Fibroblast of mammary gland (primary cell): Measurements from ENCODE around the gene ANKRD16.

Source experiments
- DNase-seq: peaks from one replicate; pipeline ENCODE4 v3.0.0-alpha.2; 2010; ENCODE audit warnings: low read depth
- H3K4me3 ChIP-seq: 2 replicates; pipeline ENCODE4 v1.5.1; 2011; ENCODE audit warnings: low read depth, mild to moderate bottlenecking, low read length, moderate library complexity; ENCODE audit not compliant: control insufficient read depth
- TF ChIP-seq, protein P1 (sequence below): conservative IDR thresholded peaks from 2 replicates; pipeline ENCODE4 v1.5.1; 2011; ENCODE audit warnings: low read depth, low read length, inconsistent platforms; ENCODE audit not compliant: control insufficient read depth, insufficient read depth

Gene ANKRD16

DNA sequence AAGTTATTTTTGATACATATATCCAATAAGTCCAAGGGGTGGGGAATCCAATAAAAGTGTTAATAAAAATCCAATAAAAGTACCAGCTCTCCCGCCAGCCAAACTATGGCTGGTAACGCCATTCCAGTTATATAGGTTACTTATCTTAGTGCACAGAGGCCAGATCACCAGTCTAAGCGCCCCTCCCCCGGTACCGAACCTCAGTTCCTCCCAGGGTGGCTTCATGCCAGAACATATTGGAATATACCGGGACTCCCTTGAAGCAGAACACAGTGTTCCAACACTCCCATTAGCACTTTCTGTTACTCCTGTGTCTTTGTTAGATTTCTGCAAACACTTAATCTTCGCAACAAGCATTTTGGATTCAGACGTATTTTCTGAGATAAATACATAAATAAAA is 7.8 kb upstream of the ANKRD16 start:
- H3K4me3 ChIP-seq = no peak overlapping the region
- TF ChIP-seq, protein P1, sequence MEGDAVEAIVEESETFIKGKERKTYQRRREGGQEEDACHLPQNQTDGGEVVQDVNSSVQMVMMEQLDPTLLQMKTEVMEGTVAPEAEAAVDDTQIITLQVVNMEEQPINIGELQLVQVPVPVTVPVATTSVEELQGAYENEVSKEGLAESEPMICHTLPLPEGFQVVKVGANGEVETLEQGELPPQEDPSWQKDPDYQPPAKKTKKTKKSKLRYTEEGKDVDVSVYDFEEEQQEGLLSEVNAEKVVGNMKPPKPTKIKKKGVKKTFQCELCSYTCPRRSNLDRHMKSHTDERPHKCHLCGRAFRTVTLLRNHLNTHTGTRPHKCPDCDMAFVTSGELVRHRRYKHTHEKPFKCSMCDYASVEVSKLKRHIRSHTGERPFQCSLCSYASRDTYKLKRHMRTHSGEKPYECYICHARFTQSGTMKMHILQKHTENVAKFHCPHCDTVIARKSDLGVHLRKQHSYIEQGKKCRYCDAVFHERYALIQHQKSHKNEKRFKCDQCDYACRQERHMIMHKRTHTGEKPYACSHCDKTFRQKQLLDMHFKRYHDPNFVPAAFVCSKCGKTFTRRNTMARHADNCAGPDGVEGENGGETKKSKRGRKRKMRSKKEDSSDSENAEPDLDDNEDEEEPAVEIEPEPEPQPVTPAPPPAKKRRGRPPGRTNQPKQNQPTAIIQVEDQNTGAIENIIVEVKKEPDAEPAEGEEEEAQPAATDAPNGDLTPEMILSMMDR = no peak
- no peak for DNase-seq

DNA sequence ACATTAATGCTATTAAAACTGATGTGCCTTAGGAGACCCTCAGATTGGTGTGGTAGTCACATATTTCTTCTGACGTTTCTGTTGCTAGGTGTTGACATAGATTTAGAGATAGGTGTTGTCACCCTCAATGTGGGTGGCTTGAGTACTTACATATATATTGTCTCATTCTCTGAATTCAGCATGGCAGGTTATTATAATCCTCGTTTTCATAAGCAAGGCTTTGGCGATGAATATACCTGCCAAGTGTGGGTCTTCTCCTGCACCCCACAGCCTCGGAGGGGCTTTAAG is 7.3 kb upstream of the ANKRD16 start:
- TF ChIP-seq, protein P1 = no peak
- DNase-seq = no peak
- H3K4me3 ChIP-seq = no peak overlapping the region

DNA sequence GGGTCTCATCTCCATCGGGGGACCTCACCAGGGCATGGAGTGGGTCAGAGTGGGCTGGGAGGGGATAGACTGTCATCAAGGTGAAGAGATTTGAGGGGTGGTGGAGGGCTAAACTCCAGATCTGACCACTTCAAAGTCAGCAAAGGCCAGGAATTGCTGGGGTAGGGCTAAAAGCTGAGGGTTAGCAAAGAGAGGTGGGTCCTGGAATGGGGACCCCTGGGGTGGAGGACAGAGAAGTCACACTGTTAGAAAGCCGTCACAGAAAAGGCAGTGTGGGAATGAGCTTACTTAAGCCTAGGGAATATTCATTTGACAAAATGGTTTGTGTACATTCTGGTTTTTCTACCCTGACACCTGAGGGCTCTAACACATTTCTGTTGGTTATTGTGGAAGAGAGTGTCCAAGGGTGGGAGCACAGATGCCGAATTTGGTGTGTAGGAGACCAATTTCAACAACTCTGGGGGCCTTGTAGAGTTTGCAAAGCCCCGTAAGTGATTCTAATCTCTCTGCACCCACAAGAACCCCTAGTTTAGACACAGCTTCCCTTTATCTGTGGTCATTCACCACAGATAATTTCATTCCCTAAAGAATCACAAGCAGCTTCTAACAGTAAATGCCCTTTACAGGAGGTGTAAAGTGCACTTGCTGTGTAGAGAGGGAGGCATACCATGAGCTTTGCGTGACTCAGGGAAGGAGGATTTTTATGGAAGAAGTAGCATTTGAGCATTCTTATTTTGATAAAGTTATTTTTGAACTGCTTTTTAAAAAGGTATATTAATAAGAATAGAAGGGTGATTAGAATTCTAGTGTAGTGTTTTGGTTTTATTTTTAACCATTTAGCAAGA is 6.7 kb upstream of the ANKRD16 start:
- TF ChIP-seq, protein P1 = no peak
- H3K4me3 ChIP-seq = no peak overlapping the region
- no peak for DNase-seq

DNA sequence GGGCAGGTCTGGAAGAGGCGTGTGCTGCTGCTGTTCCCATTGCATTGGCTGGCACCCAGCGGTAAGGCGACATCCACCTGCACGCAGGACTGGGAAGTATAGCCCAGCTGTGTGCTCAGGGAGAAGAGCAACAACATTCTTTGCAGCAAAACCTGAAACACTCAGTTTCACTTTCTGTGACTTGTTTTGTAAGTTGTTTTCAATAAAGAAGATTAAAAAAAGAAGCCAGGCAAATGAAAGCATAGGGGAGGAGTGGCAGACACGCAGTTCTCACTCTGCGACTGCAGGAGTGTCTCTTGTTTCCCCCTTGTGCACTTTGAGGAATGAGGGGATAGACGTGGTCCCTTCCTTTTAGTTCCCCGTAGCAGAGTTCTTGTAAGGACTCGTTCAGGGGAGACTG is 6.1 kb upstream of the ANKRD16 start:
- no peak for DNase-seq

DNA sequence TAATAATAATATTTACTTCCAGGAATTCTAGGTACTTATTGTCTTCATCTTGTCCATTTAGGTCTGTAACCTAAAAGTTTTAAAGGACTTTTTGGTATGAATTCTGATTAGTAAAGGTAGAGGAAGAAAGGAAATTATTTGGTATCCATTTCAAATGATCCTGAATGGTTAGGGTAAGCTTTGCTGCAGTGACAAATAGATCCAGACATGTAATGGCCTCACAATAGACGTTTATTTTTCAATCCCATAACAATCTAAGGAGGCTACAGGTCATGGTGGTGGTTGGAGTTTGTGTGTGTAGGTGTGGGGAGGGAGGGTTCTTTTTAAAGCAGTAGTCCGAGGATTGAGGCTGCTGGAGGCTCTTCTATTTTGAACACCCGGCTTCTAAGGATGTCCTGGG is 5.7 kb upstream of the ANKRD16 start:
- no peak overlapping the region for H3K4me3 ChIP-seq
- TF ChIP-seq, protein P1 = no peak
- DNase-seq = no peak

More for the DNA sequence above, 6.1 kb upstream of the ANKRD16 start:
- H3K4me3 ChIP-seq = no peak overlapping the region
- TF ChIP-seq, protein P1 = no peak

DNA sequence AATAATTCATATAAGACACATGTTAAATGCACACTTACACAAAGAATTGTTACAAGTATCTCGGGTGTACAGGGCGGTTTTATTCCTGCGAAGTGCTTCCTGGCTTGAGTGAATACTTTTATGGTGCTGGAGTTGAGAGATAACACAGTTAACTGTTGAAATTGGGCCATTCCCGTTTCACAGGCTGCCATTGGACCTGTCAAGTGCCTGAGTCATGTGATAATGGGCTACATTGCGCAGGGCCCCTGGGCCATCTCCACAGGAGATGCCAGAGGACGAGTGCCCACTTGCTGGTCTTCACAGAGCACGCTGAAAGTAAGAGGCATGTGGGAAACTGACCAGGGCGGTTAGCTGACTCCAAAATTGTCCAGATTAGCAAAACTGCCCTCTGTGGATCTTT is 5.2 kb upstream of the ANKRD16 start:
- no peak overlapping the region for H3K4me3 ChIP-seq
- no peak for DNase-seq
- TF ChIP-seq, protein P1 = no peak

DNA sequence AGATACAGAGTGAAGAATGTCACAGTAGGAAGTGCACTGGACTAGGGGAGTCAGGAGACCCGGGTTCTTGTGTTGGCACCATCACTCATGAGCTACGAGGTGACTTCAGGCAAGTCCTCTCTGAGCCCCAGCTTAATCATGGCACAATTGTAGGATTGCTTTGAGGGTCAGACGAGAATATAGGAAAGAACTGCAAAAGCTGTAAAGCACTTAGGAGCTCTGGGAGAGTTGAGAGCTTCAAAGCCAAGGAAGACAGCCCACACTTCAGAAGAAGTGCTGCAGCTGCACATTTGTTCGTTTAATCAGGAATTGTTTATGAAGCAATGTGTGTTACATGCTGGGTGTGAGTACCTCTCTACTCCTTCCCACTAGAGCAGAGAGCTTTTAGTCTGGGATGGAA is 4.7 kb upstream of the ANKRD16 start:
- DNase-seq = no peak
- TF ChIP-seq, protein P1 = no peak
- no peak overlapping the region for H3K4me3 ChIP-seq
